IMR-90 (cell line): ENCODE measurements around the gene PDZRN3. TPM values are rescaled to one million over a fixed set of nuclear protein-coding genes. Genes with fewer than 3 reads are reported as not detected.

Source experiments
- ATAC-seq: fragments of 200-7000 bp; cut with Tn5 transposase; 2 replicates; pipeline ENCODE4 v1.9.1; 2020; ENCODE audit warnings: low read depth, mild to moderate bottlenecking, moderate library complexity
- BruUV-seq: library from RNA; stranded (reverse); fragments of 400-500 nt; replicated peaks from 2 replicates; lab custom pipeline; 2021; lab: Mats Ljungman, UMichigan
- CTCF ChIA-PET: fragments of 300-600 bp; formaldehyde crosslinking; extraction: SDS; loops from one replicate; lab custom pipeline; 2021; ENCODE audit warnings: antibody characterized with exemption; lab: Yijun Ruan, JAX
- POLR2A ChIA-PET: fragments of 300-600 bp; sonication (Branson Sonifier 250); formaldehyde crosslinking; loops from one replicate; lab custom pipeline; 2022; ENCODE audit warnings: antibody characterized with exemption; ENCODE audit not compliant: unreplicated experiment; lab: Charles Lee
- DNase-seq: peaks from one replicate; pipeline ENCODE4 v3.0.0; 2013
- H2AFZ ChIP-seq: replicated peaks from 2 replicates; pipeline ENCODE3; 2013; ENCODE audit warnings: low read length, mild to moderate bottlenecking; ENCODE audit not compliant: poor library complexity
- H2AK5ac ChIP-seq: 2 replicates; pipeline ENCODE4 v1.6.1; 2013; ENCODE audit warnings: low read depth, low read length, inconsistent platforms
- H2AK9ac ChIP-seq: replicated peaks from 2 replicates; pipeline ENCODE3; 2013; ENCODE audit warnings: mild to moderate bottlenecking, low read depth, low read length, moderate library complexity; ENCODE audit not compliant: poor library complexity
- H2BK120ac ChIP-seq: 2 replicates; pipeline ENCODE4 v1.6.1; 2013; ENCODE audit warnings: low read depth, low read length, inconsistent platforms
- H2BK15ac ChIP-seq: 3 replicates; pipeline ENCODE4 v1.6.1; 2013; ENCODE audit warnings: low read depth, low read length, inconsistent platforms
- H2BK20ac ChIP-seq: 2 replicates; pipeline ENCODE4 v1.6.1; 2013; ENCODE audit warnings: low read depth, mild to moderate bottlenecking, inconsistent platforms, low read length, moderate library complexity
- H2BK5ac ChIP-seq: 2 replicates; pipeline ENCODE4 v1.6.1; 2013; ENCODE audit warnings: mild to moderate bottlenecking, low read depth, low read length, inconsistent platforms; ENCODE audit not compliant: poor library complexity, severe bottlenecking
- H3K14ac ChIP-seq: replicated peaks from 2 replicates; pipeline ENCODE4 v1.6.1; 2013; ENCODE audit warnings: low read depth, low read length, inconsistent platforms
- H3K18ac ChIP-seq: 2 replicates; pipeline ENCODE4 v1.6.1; 2013; ENCODE audit warnings: low read depth, low read length, control low read depth
- H3K23ac ChIP-seq: 2 replicates; pipeline ENCODE4 v1.6.1; 2013; ENCODE audit warnings: low read depth, low read length, inconsistent platforms
- H3K27ac ChIP-seq: 2 replicates; pipeline ENCODE4 v1.5.1; 2013; ENCODE audit warnings: mild to moderate bottlenecking, control low read depth, low read length; ENCODE audit not compliant: insufficient read depth
- H3K27me3 ChIP-seq: 2 replicates; pipeline ENCODE4 v1.6.1; 2013; ENCODE audit warnings: low read length; ENCODE audit not compliant: control insufficient read depth, insufficient read depth
- H3K36me3 ChIP-seq: 2 replicates; pipeline ENCODE4 v1.6.1; 2013; ENCODE audit warnings: low read length, mixed read lengths; ENCODE audit not compliant: control insufficient read depth, insufficient read depth
- H3K4ac ChIP-seq: 2 replicates; pipeline ENCODE4 v1.6.1; 2013; ENCODE audit warnings: low read depth, low read length, inconsistent platforms
- H3K4me1 ChIP-seq: 2 replicates; pipeline ENCODE4 v1.6.1; 2013; ENCODE audit warnings: low read length, mixed read lengths; ENCODE audit not compliant: control insufficient read depth, insufficient read depth
- H3K4me2 ChIP-seq: 2 replicates; pipeline ENCODE4 v1.6.1; 2013; ENCODE audit warnings: low read depth, mild to moderate bottlenecking, control low read depth, low read length, moderate library complexity
- H3K4me3 ChIP-seq: 2 replicates; pipeline ENCODE4 v1.5.1; 2013; ENCODE audit warnings: low read depth, mild to moderate bottlenecking, control low read depth, low read length, moderate library complexity; ENCODE audit not compliant: insufficient read depth
- H3K56ac ChIP-seq: 2 replicates; pipeline ENCODE4 v1.6.1; 2013; ENCODE audit warnings: low read length, inconsistent platforms; ENCODE audit not compliant: insufficient read depth; ENCODE audit errors: extremely low read depth
- H3K79me1 ChIP-seq, 2 experiments: 2 replicates each; pipeline ENCODE4 v1.6.1; 2013; ENCODE audit warnings: low read length in 2 of 2, inconsistent platforms in 1 of 2, low read depth in 1 of 2
- H3K9ac ChIP-seq: 2 replicates; pipeline ENCODE4 v1.6.1; 2013; ENCODE audit warnings: low read depth, low read length, control low read depth
- H3K9me1 ChIP-seq: 2 replicates; pipeline ENCODE4 v1.6.1; 2013; ENCODE audit warnings: low read length, inconsistent platforms; ENCODE audit not compliant: insufficient read depth
- H3K9me3 ChIP-seq: 2 replicates; pipeline ENCODE4 v1.6.1; 2013; ENCODE audit warnings: low read length; ENCODE audit not compliant: control insufficient read depth, insufficient read depth
- H4K20me1 ChIP-seq: 2 replicates; pipeline ENCODE4 v1.6.1; 2013; ENCODE audit warnings: low read length, inconsistent platforms; ENCODE audit not compliant: insufficient read depth
- H4K5ac ChIP-seq: 2 replicates; pipeline ENCODE4 v1.6.1; 2013; ENCODE audit warnings: mild to moderate bottlenecking, low read depth, low read length, control low read depth
- H4K8ac ChIP-seq, 2 experiments: 2 replicates each; pipeline ENCODE4 v1.6.1; 2013; ENCODE audit warnings: low read depth in 2 of 2, low read length in 2 of 2, control low read depth in 1 of 2, inconsistent platforms in 1 of 2
- H4K91ac ChIP-seq: 2 replicates; pipeline ENCODE4 v1.6.1; 2013; ENCODE audit warnings: low read depth, low read length, inconsistent platforms; ENCODE audit not compliant: insufficient read depth
- BHLHE40 ChIP-seq: fragments of 150-350 bp; IDR thresholded peaks from 2 replicates; pipeline ENCODE4 v1.6.1; 2016; ENCODE audit warnings: mild to moderate bottlenecking, low read depth, low read length
- CEBPB ChIP-seq: IDR thresholded peaks from 2 replicates; pipeline ENCODE4 v1.6.1; 2012; ENCODE audit warnings: low read depth, low read length, improper control_type of control experiment
- CHD1 ChIP-seq: IDR thresholded peaks from 2 replicates; pipeline ENCODE4 v1.6.1; 2012; ENCODE audit warnings: low read depth, low read length, improper control_type of control experiment
- FOS ChIP-seq: fragments of 150-350 bp; IDR thresholded peaks from 2 replicates; pipeline ENCODE4 v1.6.1; 2016; ENCODE audit warnings: low read depth, low read length
- MAFK ChIP-seq: IDR thresholded peaks from 2 replicates; pipeline ENCODE4 v1.6.1; 2012; ENCODE audit warnings: low read depth, low read length, improper control_type of control experiment
- NFE2L2 ChIP-seq: fragments of 150-350 bp; IDR thresholded peaks from 2 replicates; pipeline ENCODE4 v1.6.1; 2016; ENCODE audit warnings: low read depth, mild to moderate bottlenecking, low read length
- POLR2A ChIP-seq: IDR thresholded peaks from 2 replicates; pipeline ENCODE4 v1.6.1; 2012; ENCODE audit warnings: mild to moderate bottlenecking, low read depth, low read length
- RAD21 ChIP-seq: IDR thresholded peaks from 2 replicates; pipeline ENCODE4 v1.6.1; 2012; ENCODE audit warnings: low read length, improper control_type of control experiment
- RCOR1 ChIP-seq: IDR thresholded peaks from 2 replicates; pipeline ENCODE4 v1.6.1; 2012; ENCODE audit warnings: mild to moderate bottlenecking, low read length, improper control_type of control experiment; ENCODE audit not compliant: insufficient replicate concordance
- RFX5 ChIP-seq: IDR thresholded peaks from 2 replicates; pipeline ENCODE4 v1.8.0; 2012; ENCODE audit warnings: low read depth, mild to moderate bottlenecking, low read length, moderate library complexity
- SMC3 ChIP-seq: fragments of 150-350 bp; IDR thresholded peaks from 2 replicates; pipeline ENCODE4 v1.6.1; 2016; ENCODE audit warnings: low read depth, mild to moderate bottlenecking, antibody characterized with exemption, low read length, moderate library complexity
- WGBS, 2 experiments: methylation state at CpG; one replicate each; pipeline versions ENCODE4 v1.1.5 to v1.1.7; 2013; ENCODE audit warnings: missing lambda C conversion rate in 2 of 2; ENCODE audit not compliant: insufficient read length in 1 of 2; ENCODE audit errors: extremely low coverage in 2 of 2; 5-methylcytosine and 5-hydroxymethylcytosine counted together
- dilution Hi-C: fragments of 300-500 bp; cut with HindIII; formaldehyde crosslinking; loops from one replicate; pipeline ENCODE4 v1.14.3; 2018; ENCODE audit warnings: low sequenced_read_pairs; ENCODE audit not compliant: unreplicated experiment
- in situ Hi-C: fragments of 300-500 bp; cut with MboI; formaldehyde crosslinking; loops from 3 replicates; pipeline ENCODE4 v1.14.3; 2019; ENCODE audit warnings: low sequenced_read_pairs, inconsistent platforms, mixed read lengths
- intact Hi-C: fragments of 100-400 bp; cut with micrococcal nuclease; formaldehyde crosslinking; loops from 2 replicates; pipeline ENCODE4 v1.10.0; 2022
- polyA plus RNA-seq, 3 experiments: library from polyadenylated mRNA; depleted of rRNA; stranded (reverse); fragments of >200 nt; gene quantifications; 2 replicates each; pipeline ENCODE4 v1.2.3, GENCODE V29; 2012; ENCODE audit warnings: low replicate concordance in 1 of 3
- total RNA-seq: library from RNA; depleted of rRNA; stranded (reverse); fragments of >200 nt; gene quantifications from 2 replicates; pipeline ENCODE4 v1.2.3, GENCODE V29; 2012
- TF ChIP-seq, protein P1 (sequence below): conservative IDR thresholded peaks from 2 replicates; pipeline ENCODE4 v1.5.1; 2012; ENCODE audit warnings: mild to moderate bottlenecking, low read depth, low read length, improper control_type of control experiment

The PDZRN3 gene
- total and polyA plus RNA-seq, 2 of the 4 experiments (the other 2 are of a cell fraction): 9.4 to 17.0 TPM

DNA sequence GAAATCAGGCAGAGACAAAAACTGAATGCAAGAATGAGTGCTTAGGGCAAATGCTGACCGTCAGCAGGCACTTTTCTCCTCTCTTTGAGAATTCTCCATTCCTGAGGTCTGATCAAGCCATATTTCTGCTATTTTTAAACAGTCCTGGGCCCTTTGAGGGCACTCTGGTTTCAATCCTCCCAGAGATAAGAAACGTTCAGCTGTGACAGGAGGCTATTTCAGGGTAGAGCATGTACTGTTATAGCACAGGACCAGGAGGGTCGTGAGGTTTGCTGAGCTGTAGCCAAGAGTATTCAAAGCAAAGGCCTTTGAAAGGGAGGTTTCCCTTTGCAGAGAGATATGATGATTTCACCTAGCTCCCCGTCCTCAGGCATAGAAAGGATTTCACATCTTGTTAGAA is 39.6 kb upstream of the PDZRN3 start:
- 0 out of 2 replicates have a peak overlapping the region, but pooled peaks have one; percentile 5 for H2BK20ac ChIP-seq

More for the DNA sequence above, 39.6 kb upstream of the PDZRN3 start:
- Histone ChIP-seq H3K4me2 (no peak overlapping the region), H2BK5ac (no peak overlapping the region), H3K23ac (no peak overlapping the region), H4K5ac (no peak overlapping the region), H3K4me1 (peaks cover 6% of the 10 kb centered on the region), H3K56ac (no peak overlapping the region), H3K27me3 (no peaks in the 10 kb centered on the region), H4K91ac (no peak overlapping the region), H3K9me1 (peaks cover 6% of the 10 kb centered on the region; the same call in 1 of the 2 replicates), H3K79me1 (no peaks in the 10 kb centered on the region), H2AFZ (no peak overlapping the region), H3K4me3 (no peak overlapping the region), H2BK15ac (no peak overlapping the region), H3K9me3 (no peaks in the 10 kb centered on the region), H3K14ac (no peak overlapping the region), H3K9ac (no peak overlapping the region), H2AK9ac (no peak overlapping the region), H4K20me1 (no peaks in the 10 kb centered on the region), H2BK120ac (no peak overlapping the region), H3K4ac (no peak overlapping the region), H3K27ac (no peak overlapping the region), H4K8ac (no peak overlapping the region), H3K36me3 (no peaks in the 10 kb centered on the region), H2AK5ac (no peak overlapping the region), H3K18ac (peak overlapping the region; percentile 32; the same call in 1 of the 2 replicates)
- TF ChIP-seq SMC3: no peak
- TF ChIP-seq NFE2L2: no peak
- no peak for TF ChIP-seq POLR2A
- TF ChIP-seq FOS: no peak
- no peak for TF ChIP-seq RAD21
- no peak for TF ChIP-seq RFX5
- TF ChIP-seq CHD1: no peak
- no peak for TF ChIP-seq RCOR1
- no peak for TF ChIP-seq CEBPB
- TF ChIP-seq BHLHE40: no peak
- TF ChIP-seq, protein P1, sequence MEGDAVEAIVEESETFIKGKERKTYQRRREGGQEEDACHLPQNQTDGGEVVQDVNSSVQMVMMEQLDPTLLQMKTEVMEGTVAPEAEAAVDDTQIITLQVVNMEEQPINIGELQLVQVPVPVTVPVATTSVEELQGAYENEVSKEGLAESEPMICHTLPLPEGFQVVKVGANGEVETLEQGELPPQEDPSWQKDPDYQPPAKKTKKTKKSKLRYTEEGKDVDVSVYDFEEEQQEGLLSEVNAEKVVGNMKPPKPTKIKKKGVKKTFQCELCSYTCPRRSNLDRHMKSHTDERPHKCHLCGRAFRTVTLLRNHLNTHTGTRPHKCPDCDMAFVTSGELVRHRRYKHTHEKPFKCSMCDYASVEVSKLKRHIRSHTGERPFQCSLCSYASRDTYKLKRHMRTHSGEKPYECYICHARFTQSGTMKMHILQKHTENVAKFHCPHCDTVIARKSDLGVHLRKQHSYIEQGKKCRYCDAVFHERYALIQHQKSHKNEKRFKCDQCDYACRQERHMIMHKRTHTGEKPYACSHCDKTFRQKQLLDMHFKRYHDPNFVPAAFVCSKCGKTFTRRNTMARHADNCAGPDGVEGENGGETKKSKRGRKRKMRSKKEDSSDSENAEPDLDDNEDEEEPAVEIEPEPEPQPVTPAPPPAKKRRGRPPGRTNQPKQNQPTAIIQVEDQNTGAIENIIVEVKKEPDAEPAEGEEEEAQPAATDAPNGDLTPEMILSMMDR: no peak
- no peak for TF ChIP-seq MAFK
- dilution Hi-C loops (no loop called here), intact Hi-C loops (no loop called here), in situ Hi-C loops (no loop called here)
- ChIA-PET POLR2A (no interaction called here), CTCF (no interaction called here)
- no peak for ATAC-seq
- no TSS peak for BruUV-seq
- DNase-seq: no peak
- WGBS, 2 experiments: 5% methylated on average over 2 of the region's 4 CpGs; no CpG with 5 or more reads in 1 of the 2 experiments
